ENCODE measurements around the gene FMO5. TPM values are rescaled to one million over a fixed set of nuclear protein-coding genes. Genes with fewer than 3 reads are reported as not detected.

Gene FMO5
- total and polyA plus RNA-seq, 8 donors = 9.1 to 29.0 (median 12.3) TPM

- H3K9me3 ChIP-seq = no peaks in the 10 kb centered on the region
- DNase-seq (no peak), ATAC-seq (no peak)
- peak overlapping the region in 1 of 2 donors; percentile 98 for H3K4me3 ChIP-seq
- no peaks in the 10 kb centered on the region for H3K27me3 ChIP-seq
- TF ChIP-seq CTCF (IDR thresholded peaks at IDR 0.05) = no peak
- peaks cover 9 to 34% of the 10 kb centered on the region in 2 donors for H3K4me1 ChIP-seq
- H3K36me3 ChIP-seq = peaks cover 0 to 22% of the 10 kb centered on the region in 2 donors
- H3K27ac ChIP-seq = no peak overlapping the region
- intact Hi-C loops (cut with DNase I) = loop anchor here in 1 of 2 donors (5.0 kb wide), 1 partner anchor 72 kb away; the partner anchor contains the start of gene CHD1L
Observed at GRCh38 chr1:147169840-147170674, 55.1 kb downstream of the FMO5 start.

- Histone ChIP-seq H3K36me3 (peaks cover 0 to 31% of the 10 kb centered on the region in 2 donors), H3K9me3 (no peaks in the 10 kb centered on the region), H3K27ac (no peak overlapping the region), H3K4me1 (peaks cover 5 to 34% of the 10 kb centered on the region in 2 donors), H3K27me3 (no peaks in the 10 kb centered on the region), H3K4me3 (no peak overlapping the region)
- no peak for ATAC-seq
- intact Hi-C loops (cut with DNase I) = no loop called here
- TF ChIP-seq CTCF (IDR thresholded peaks at IDR 0.05) = no peak
- no peak for DNase-seq
Observed at GRCh38 chr1:147169171-147169570, 56.0 kb downstream of the FMO5 start.

DNA sequence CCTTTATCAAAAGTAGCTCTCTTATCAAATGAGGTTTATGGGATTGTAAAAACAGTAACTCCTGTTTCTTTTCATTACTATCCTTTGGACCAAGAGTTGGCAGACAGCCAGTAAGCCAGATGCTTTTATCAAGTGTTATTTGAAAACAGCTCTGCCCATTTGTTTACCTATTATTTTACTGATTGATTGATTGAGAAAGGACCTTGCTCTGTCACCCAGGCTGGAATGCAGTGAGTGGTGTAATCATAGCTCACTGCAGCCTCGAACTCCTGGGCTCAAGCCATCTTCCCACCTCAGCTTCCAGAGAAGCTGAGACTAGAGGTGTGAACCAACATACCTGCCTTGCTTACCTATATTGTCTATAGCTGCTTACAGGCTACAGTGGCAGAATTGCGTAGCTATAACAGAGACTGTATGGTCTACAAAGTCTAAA lies 56.5 kb downstream of the FMO5 start:
- no peak overlapping the region for H3K27ac ChIP-seq
- H3K36me3 ChIP-seq = peaks cover 0 to 36% of the 10 kb centered on the region in 2 donors
- no peaks in the 10 kb centered on the region for H3K9me3 ChIP-seq
- intact Hi-C loops (cut with DNase I) = no loop called here
- DNase-seq (no peak), ATAC-seq (no peak)
- H3K4me3 ChIP-seq = no peak overlapping the region
- H3K27me3 ChIP-seq = no peaks in the 10 kb centered on the region
- TF ChIP-seq CTCF (IDR thresholded peaks at IDR 0.05) = no peak
- peaks cover under 1 to 29% of the 10 kb centered on the region in 2 donors for H3K4me1 ChIP-seq

DNA sequence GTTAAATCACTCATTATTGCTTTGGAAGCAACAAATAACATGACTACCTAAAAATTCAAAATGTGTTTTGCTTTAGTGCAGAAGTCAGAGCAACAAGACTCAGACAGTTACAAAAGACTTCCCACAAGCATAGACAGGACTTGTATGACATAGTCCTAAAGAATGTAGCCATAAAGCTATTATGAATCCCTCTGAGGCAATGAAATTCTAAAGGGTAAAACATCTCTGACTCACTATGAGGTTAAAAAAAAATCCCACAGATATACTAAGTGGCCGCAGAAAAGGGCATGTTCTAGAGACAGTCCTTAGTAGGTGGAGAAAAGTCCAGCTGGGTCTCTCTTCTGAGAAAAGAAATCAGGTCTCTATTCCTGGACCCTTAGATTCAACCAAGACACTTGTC lies 57.8 kb downstream of the FMO5 start:
- ATAC-seq (peak; percentile 4), DNase-seq (no peak)
- TF ChIP-seq CTCF (IDR thresholded peaks at IDR 0.05) = no peak
- intact Hi-C loops (cut with DNase I) = no loop called here
- no peaks in the 10 kb centered on the region for H3K27me3 ChIP-seq
- H3K36me3 ChIP-seq = peaks cover 0 to 36% of the 10 kb centered on the region in 2 donors
- H3K9me3 ChIP-seq = no peaks in the 10 kb centered on the region
- peaks cover 0 to 23% of the 10 kb centered on the region in 2 donors for H3K4me1 ChIP-seq
- no peak overlapping the region for H3K4me3 ChIP-seq
- H3K27ac ChIP-seq = peak overlapping the region; percentile 15 to 45

GRCh38 chr1:147163019-147163418 lies 62.1 kb downstream of the FMO5 start:
- no peak for DNase-seq
- Histone ChIP-seq H3K4me1 (no peaks in the 10 kb centered on the region), H3K9me3 (no peaks in the 10 kb centered on the region), H3K27ac (no peak overlapping the region), H3K27me3 (no peaks in the 10 kb centered on the region), H3K4me3 (no peak overlapping the region), H3K36me3 (peaks cover 0 to 79% of the 10 kb centered on the region in 2 donors)
- intact Hi-C loops (cut with DNase I) = no loop called here
- no peak for TF ChIP-seq CTCF (IDR thresholded peaks at IDR 0.05)
- no peak for ATAC-seq

Data from left lung (tissue), 10 donors.